GM18861 (cell line): Measurements from ENCODE around the gene NAV3.

Source experiments
- ATAC-seq: cut with Tn5 transposase; IDR thresholded peaks from one replicate; pipeline ENCODE4 v1.9.1; 2021; ENCODE audit not compliant: unreplicated experiment

Gene NAV3

GRCh38 chr12:78036874-78037273 lies 206.2 kb downstream of the NAV3 start:
- ATAC-seq, result no peak

- no peak for ATAC-seq
These were observed 207.0 kb downstream of the NAV3 start for GRCh38 chr12:78037707-78038106.

- ATAC-seq, result no peak
These were observed 207.8 kb downstream of the NAV3 start for GRCh38 chr12:78038541-78038940.

GRCh38 chr12:78038986-78039385 lies 208.3 kb downstream of the NAV3 start:
- no peak for ATAC-seq

GRCh38 chr12:78040111-78040510 lies 209.4 kb downstream of the NAV3 start:
- ATAC-seq, result no peak

- ATAC-seq, result no peak
These were observed 220.1 kb downstream of the NAV3 start for GRCh38 chr12:78050790-78051189.

- no peak for ATAC-seq
These were observed 224.9 kb downstream of the NAV3 start for GRCh38 chr12:78055545-78055944.

- no peak for ATAC-seq
These were observed 226.4 kb downstream of the NAV3 start for GRCh38 chr12:78057075-78057474.

- ATAC-seq, result no peak
These were observed 229.5 kb downstream of the NAV3 start for GRCh38 chr12:78060186-78060585.

GRCh38 chr12:78062786-78063185 lies 232.1 kb downstream of the NAV3 start:
- no peak for ATAC-seq

- no peak for ATAC-seq
These were observed 251.1 kb downstream of the NAV3 start for GRCh38 chr12:78081590-78082314.

GRCh38 chr12:78085542-78086182 lies 255.0 kb downstream of the NAV3 start:
- ATAC-seq, result no peak

GRCh38 chr12:78086553-78087362 lies 256.1 kb downstream of the NAV3 start:
- ATAC-seq, result no peak

- no peak for ATAC-seq
These were observed 256.6 kb downstream of the NAV3 start for GRCh38 chr12:78087363-78087675.

GRCh38 chr12:78088391-78088832 lies 257.7 kb downstream of the NAV3 start:
- ATAC-seq, result no peak

GRCh38 chr12:78090266-78090665 lies 259.6 kb downstream of the NAV3 start:
- no peak for ATAC-seq

- ATAC-seq, result no peak
These were observed 264.9 kb downstream of the NAV3 start for GRCh38 chr12:78095623-78096022.

- ATAC-seq, result no peak
These were observed 266.4 kb downstream of the NAV3 start for GRCh38 chr12:78096909-78097597.

- ATAC-seq, result no peak
These were observed 269.1 kb downstream of the NAV3 start for GRCh38 chr12:78099806-78100205.

GRCh38 chr12:78101113-78101876 lies 270.6 kb downstream of the NAV3 start:
- ATAC-seq, result no peak
